CD4-positive, alpha-beta T cell (primary cell): ENCODE data around the gene KLF14. TPM values are rescaled to one million over a fixed set of nuclear protein-coding genes. Genes with fewer than 3 reads are reported as not detected.
"Not testable (repeated sequence)": the region's sequence is repeated elsewhere in the genome, so short reads cannot be mapped to it uniquely, and the experiment has no call there.

ENCODE experiments used
- ATAC-seq: fragments of 200-7000 bp; cut with Tn5 transposase; one replicate; pipeline ENCODE4 v1.10.0; 2022; ENCODE audit warnings: mild to moderate bottlenecking; ENCODE audit not compliant: poor library complexity
- CTCF ChIA-PET: fragments of 350-600 bp; sonication (Branson Sonifier 250); formaldehyde crosslinking; loops from one replicate; lab custom pipeline; 2021; ENCODE audit warnings: antibody characterized with exemption, inconsistent platforms; lab: Charles Lee
- POLR2A ChIA-PET: fragments of 350-600 bp; sonication (Branson Sonifier 250); formaldehyde crosslinking; loops from one replicate; lab custom pipeline; 2021; ENCODE audit warnings: antibody characterized with exemption, inconsistent platforms; lab: Charles Lee
- DNase-seq, 14 experiments: peaks; one replicate each; pipeline ENCODE4 v3.0.0-alpha.2; 2013 to 2020; ENCODE audit warnings: mixed read lengths in 2 of 14
- H3K27ac ChIP-seq, 2 donors: one replicate each; pipeline versions ENCODE4 v1.5.1 to v1.7.0; 2013; ENCODE audit warnings: low read length in 2 of 2, low read depth in 1 of 2, mild to moderate bottlenecking in 1 of 2
- H3K27me3 ChIP-seq, 2 experiments: 1 replicate in 1 of 2; 2 replicates in 1 of 2; pipeline versions ENCODE4 v1.6.1 to v1.7.0; 2013; ENCODE audit warnings: low read length in 2 of 2, control low read depth in 1 of 2, mild to moderate bottlenecking in 1 of 2, moderate library complexity in 1 of 2; ENCODE audit not compliant: insufficient read depth in 2 of 2, control insufficient read depth in 1 of 2
- H3K36me3 ChIP-seq: one replicate; pipeline ENCODE4 v1.6.1; 2013; ENCODE audit warnings: low read length, control low read depth; ENCODE audit not compliant: insufficient read depth
- H3K4me1 ChIP-seq: one replicate; pipeline ENCODE4 v1.6.1; 2013; ENCODE audit warnings: low read length, control low read depth; ENCODE audit not compliant: insufficient read depth
- H3K4me3 ChIP-seq: one replicate; pipeline ENCODE4 v1.5.1; 2013; ENCODE audit warnings: mild to moderate bottlenecking, low read length, moderate library complexity
- H3K9me3 ChIP-seq, 2 experiments: 1 replicate in 1 of 2; 2 replicates in 1 of 2; pipeline versions ENCODE4 v1.6.1 to v1.7.0; 2013; ENCODE audit warnings: low read length in 2 of 2, mild to moderate bottlenecking in 2 of 2, control low read depth in 1 of 2, moderate library complexity in 1 of 2; ENCODE audit not compliant: control insufficient read depth in 1 of 2, insufficient read depth in 1 of 2
- H3K27ac Mint-ChIP-seq: one replicate; pipeline ENCODE4 v1.8.0; 2020; ENCODE audit warnings: mixed read lengths
- H3K27me3 Mint-ChIP-seq: one replicate; pipeline ENCODE4 v1.8.0; 2021; ENCODE audit warnings: mixed read lengths
- H3K36me3 Mint-ChIP-seq: one replicate; pipeline ENCODE4 v1.8.0; 2021; ENCODE audit warnings: low read depth, mixed read lengths
- H3K4me1 Mint-ChIP-seq: one replicate; pipeline ENCODE4 v1.8.0; 2021; ENCODE audit warnings: low read depth, mixed read lengths
- H3K4me3 Mint-ChIP-seq: one replicate; pipeline ENCODE4 v1.8.0; 2020; ENCODE audit warnings: mild to moderate bottlenecking, mixed read lengths
- H3K9me3 Mint-ChIP-seq: one replicate; pipeline ENCODE4 v1.8.0; 2020; ENCODE audit warnings: mixed read lengths
- intact Hi-C, 2 experiments: fragments of 100-400 bp; cut with DNase I in 1 of 2; cut with micrococcal nuclease in 1 of 2; formaldehyde crosslinking; loops; one replicate each; pipeline versions ENCODE4 v1.15.1 to v1.9.0; 2023 to 2025; cut with DNase I, micrococcal nuclease
- total RNA-seq, 174 experiments: library from RNA in 2 of 174; stranded (reverse) in 2 of 174; gene quantifications; one replicate each; pipeline ENCODE4 v1.2.3 and lab custom pipeline; 2021 to 2026
- TF ChIP-seq, protein P1 (sequence below): fragments of 200-600 bp; IDR thresholded peaks from one replicate; pipeline ENCODE4 v1.8.0; 2022; ENCODE audit warnings: antibody characterized with exemption, mild to moderate bottlenecking

The KLF14 gene
- total RNA-seq, 2 experiments from 2014 or later: not detected

DNA sequence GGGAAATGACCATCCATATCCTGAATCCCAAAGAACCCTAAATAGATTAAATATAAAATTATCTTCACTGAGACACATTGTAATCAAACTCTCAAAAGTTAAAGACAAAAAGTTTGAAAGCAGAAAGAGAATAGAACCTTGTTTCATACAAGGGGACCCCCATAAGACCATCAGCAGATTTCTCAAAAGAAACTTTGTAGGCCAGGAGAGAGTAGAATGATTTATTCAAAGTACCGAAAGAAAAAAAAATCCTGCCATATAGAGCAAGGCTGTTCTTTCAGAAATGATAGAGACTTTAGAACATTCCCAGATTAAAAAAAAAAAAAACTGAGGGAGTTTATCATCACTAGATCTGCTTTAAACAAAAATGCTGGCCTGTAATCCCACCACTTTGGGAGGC lies 34.8 kb upstream of the KLF14 start:
- Histone ChIP-seq H3K36me3 (no peaks in the 10 kb centered on the region), H3K4me1 (no peaks in the 10 kb centered on the region), H3K27ac (no peak overlapping the region), H3K27me3 (no peaks in the 10 kb centered on the region), H3K9me3 (peaks cover 11 to 27% of the 10 kb centered on the region in 2 experiments), H3K4me3 (no peak overlapping the region)
- CTCF ChIA-PET: interaction anchor here (0.6 kb wide), 1 partner anchor 1584 kb away, joined by 3 read pairs; no protein-coding TSS in a partner anchor
- ATAC-seq (no peak), DNase-seq (no peak)
- Mint-ChIP-seq H3K27me3 (peaks cover 35% of the 10 kb centered on the region), H3K9me3 (peaks cover 23% of the 10 kb centered on the region), H3K36me3 (peaks cover 9% of the 10 kb centered on the region), H3K27ac (no peak overlapping the region), H3K4me1 (no peaks in the 10 kb centered on the region), H3K4me3 (no peak overlapping the region)
- intact Hi-C loops: no loop called here
- POLR2A ChIA-PET: no interaction called here
- TF ChIP-seq, protein P1, sequence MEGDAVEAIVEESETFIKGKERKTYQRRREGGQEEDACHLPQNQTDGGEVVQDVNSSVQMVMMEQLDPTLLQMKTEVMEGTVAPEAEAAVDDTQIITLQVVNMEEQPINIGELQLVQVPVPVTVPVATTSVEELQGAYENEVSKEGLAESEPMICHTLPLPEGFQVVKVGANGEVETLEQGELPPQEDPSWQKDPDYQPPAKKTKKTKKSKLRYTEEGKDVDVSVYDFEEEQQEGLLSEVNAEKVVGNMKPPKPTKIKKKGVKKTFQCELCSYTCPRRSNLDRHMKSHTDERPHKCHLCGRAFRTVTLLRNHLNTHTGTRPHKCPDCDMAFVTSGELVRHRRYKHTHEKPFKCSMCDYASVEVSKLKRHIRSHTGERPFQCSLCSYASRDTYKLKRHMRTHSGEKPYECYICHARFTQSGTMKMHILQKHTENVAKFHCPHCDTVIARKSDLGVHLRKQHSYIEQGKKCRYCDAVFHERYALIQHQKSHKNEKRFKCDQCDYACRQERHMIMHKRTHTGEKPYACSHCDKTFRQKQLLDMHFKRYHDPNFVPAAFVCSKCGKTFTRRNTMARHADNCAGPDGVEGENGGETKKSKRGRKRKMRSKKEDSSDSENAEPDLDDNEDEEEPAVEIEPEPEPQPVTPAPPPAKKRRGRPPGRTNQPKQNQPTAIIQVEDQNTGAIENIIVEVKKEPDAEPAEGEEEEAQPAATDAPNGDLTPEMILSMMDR: no peak

DNA sequence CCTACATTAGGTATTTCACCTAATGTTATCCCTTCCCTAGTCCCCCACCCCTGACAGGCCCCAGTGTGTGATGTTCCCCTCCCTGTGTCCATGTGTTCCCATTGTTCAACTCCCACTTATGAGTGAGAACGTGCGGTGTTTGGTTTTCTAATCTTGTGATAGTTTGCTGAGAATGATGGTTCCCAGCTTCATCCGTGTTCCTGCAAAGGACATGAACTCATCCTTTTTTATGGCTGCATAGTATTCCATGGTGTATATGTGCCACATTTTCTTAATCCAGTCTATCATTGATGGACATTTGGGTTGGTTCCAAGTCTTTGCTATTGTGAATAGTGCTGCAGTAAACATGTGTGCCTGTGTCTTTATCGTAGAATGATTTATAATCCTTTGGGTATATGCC lies 30.6 kb upstream of the KLF14 start:
- H3K4me1 Mint-ChIP-seq, intact Hi-C loops, DNase-seq, H3K4me1 ChIP-seq, H3K4me3 Mint-ChIP-seq, POLR2A ChIA-PET, ATAC-seq, H3K27me3 ChIP-seq, H3K36me3 Mint-ChIP-seq, H3K4me3 ChIP-seq, H3K27ac ChIP-seq, H3K36me3 ChIP-seq, H3K27ac Mint-ChIP-seq, CTCF ChIA-PET: not testable (repeated sequence)
- Mint-ChIP-seq H3K9me3 (peaks cover 12% of the 10 kb centered on the region), H3K27me3 (peaks cover 31% of the 10 kb centered on the region)
- peaks cover 3 to 15% of the 10 kb centered on the region in 2 experiments for H3K9me3 ChIP-seq

DNA sequence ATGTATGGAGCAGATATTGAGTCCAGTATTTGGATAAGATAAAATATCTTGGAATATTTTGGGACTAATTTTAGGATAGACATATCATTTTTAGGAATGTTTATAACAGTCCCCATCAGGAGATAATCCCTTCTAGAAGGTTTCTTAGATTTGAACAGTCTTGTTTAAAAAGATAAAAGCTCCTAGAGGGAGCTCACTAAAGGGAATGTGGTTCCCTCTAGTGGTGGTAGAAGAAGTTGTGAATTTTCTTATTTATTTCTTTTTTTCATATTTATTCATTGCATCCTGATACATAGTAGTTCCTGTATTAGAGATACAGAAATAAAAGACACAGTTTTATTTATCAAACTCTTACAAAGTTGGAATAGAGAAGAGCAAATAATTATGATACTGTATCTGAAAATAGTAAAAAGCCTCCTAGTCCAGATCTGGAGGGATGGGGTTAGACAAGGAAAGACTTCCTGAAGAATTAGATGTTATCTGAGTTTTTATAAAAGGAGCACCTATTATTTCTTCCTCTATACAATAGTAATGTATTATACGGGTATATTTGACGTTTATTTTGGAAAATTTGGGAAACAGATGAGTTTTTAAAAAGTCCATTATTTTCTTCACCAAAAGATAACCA lies 24.5 kb upstream of the KLF14 start:
- intact Hi-C loops: loop anchor here (1.0 to 10.0 kb wide), 4 partner anchors 274 to 686 kb away; partner anchors contain the start of gene TMEM209 (in 1 of the 2)
- no peaks in the 10 kb centered on the region for H3K9me3 Mint-ChIP-seq
- TF ChIP-seq, protein P1: peak; percentile 92
- Histone ChIP-seq H3K4me1 (no peaks in the 10 kb centered on the region), H3K9me3 (no peaks in the 10 kb centered on the region), H3K36me3 (no peaks in the 10 kb centered on the region), H3K4me3 (no peak overlapping the region), H3K27ac (no peak overlapping the region), H3K27me3 (no peaks in the 10 kb centered on the region)
- ATAC-seq (peak; percentile 48), DNase-seq (peak in 3 of 14 experiments; percentile 49 to 71 (median 67))
- peaks cover 7% of the 10 kb centered on the region for H3K27me3 Mint-ChIP-seq
- POLR2A ChIA-PET: interaction anchor here (0.6 to 1.0 kb wide), 3 partner anchors 89 to 686 kb away, joined by 3 to 4 read pairs (median 4); partner anchors contain the start of gene COPG2
- H3K27ac Mint-ChIP-seq: no peak overlapping the region
- no peaks in the 10 kb centered on the region for H3K4me1 Mint-ChIP-seq
- no peaks in the 10 kb centered on the region for H3K36me3 Mint-ChIP-seq
- CTCF ChIA-PET: interaction anchor here (0.5 to 1.1 kb wide), 6 partner anchors 9 to 686 kb away, joined by 3 to 5 read pairs (median 3); no protein-coding TSS in a partner anchor
- no peak overlapping the region for H3K4me3 Mint-ChIP-seq
